Upper lobe of right lung (tissue), 1 donor: ENCODE data around the gene FAM83B. TPM values are rescaled to one million over a fixed set of nuclear protein-coding genes. Genes with fewer than 3 reads are reported as not detected.

Source experiments
- ATAC-seq: fragments of 200-7000 bp; cut with Tn5 transposase; one replicate; pipeline ENCODE4 v1.9.1; 2020; ENCODE audit warnings: mild to moderate bottlenecking, moderate library complexity
- DNase-seq: peaks from one replicate; pipeline ENCODE4 v3.0.0-alpha.2; 2020
- H3K27ac ChIP-seq: fragments of 200-600 bp; one replicate; pipeline ENCODE4 v1.8.0; 2022
- H3K27me3 ChIP-seq: fragments of 200-600 bp; one replicate; pipeline ENCODE4 v1.8.0; 2022; ENCODE audit warnings: mild to moderate bottlenecking
- H3K36me3 ChIP-seq: fragments of 200-600 bp; one replicate; pipeline ENCODE4 v1.8.0; 2022
- H3K4me1 ChIP-seq: fragments of 200-600 bp; one replicate; pipeline ENCODE4 v1.8.0; 2022
- H3K4me3 ChIP-seq: fragments of 200-600 bp; one replicate; pipeline ENCODE4 v1.8.0; 2022; ENCODE audit warnings: mild to moderate bottlenecking
- H3K9me3 ChIP-seq: fragments of 200-600 bp; one replicate; pipeline ENCODE4 v1.8.0; 2022
- CTCF ChIP-seq: fragments of 200-600 bp; IDR thresholded peaks from one replicate; pipeline ENCODE4 v1.8.0; 2022; ENCODE audit warnings: antibody characterized with exemption
- intact Hi-C: fragments of 100-400 bp; cut with DNase I; formaldehyde crosslinking; loops from one replicate; pipeline ENCODE4 v1.11.0; 2022
- total RNA-seq: library from RNA; stranded (reverse); fragmentation: NEBNext Ultra II Directional; extraction: Animal tissue kit (Norgen Biotek cat#: 25700); gene quantifications from one replicate; pipeline ENCODE4 v1.2.1, GENCODE V29; 2021
- donor health status: DM: no; HTN: yes; CAD: no; lungs with severe emphysema.

The FAM83B gene
- total RNA-seq, 1 donor from 2014 or later: 0.20 TPM

- no peak overlapping the region for H3K27ac ChIP-seq
- H3K36me3 ChIP-seq: no peaks in the 10 kb centered on the region
- no peak overlapping the region for H3K4me3 ChIP-seq
- DNase-seq (no peak), ATAC-seq (no peak)
- no peaks in the 10 kb centered on the region for H3K27me3 ChIP-seq
- TF ChIP-seq CTCF: no peak
- no peaks in the 10 kb centered on the region for H3K4me1 ChIP-seq
- intact Hi-C loops: no loop called here
- no peaks in the 10 kb centered on the region for H3K9me3 ChIP-seq
Observed at GRCh38 chr6:54980511-54981275, 134.1 kb downstream of the FAM83B start.

- no peak overlapping the region for H3K27ac ChIP-seq
- intact Hi-C loops: no loop called here
- ATAC-seq: no peak
- H3K4me1 ChIP-seq: no peaks in the 10 kb centered on the region
- DNase-seq: no peak
- TF ChIP-seq CTCF: no peak
- no peaks in the 10 kb centered on the region for H3K36me3 ChIP-seq
- H3K4me3 ChIP-seq: no peak overlapping the region
- H3K9me3 ChIP-seq: no peaks in the 10 kb centered on the region
- H3K27me3 ChIP-seq: no peaks in the 10 kb centered on the region
Observed at GRCh38 chr6:54981276-54981609, 134.7 kb downstream of the FAM83B start.

- intact Hi-C loops: no loop called here
- no peak overlapping the region for H3K4me3 ChIP-seq
- TF ChIP-seq CTCF: no peak
- H3K36me3 ChIP-seq: no peaks in the 10 kb centered on the region
- H3K27me3 ChIP-seq: no peaks in the 10 kb centered on the region
- no peak overlapping the region for H3K27ac ChIP-seq
- no peaks in the 10 kb centered on the region for H3K9me3 ChIP-seq
- DNase-seq (no peak), ATAC-seq (no peak)
- no peaks in the 10 kb centered on the region for H3K4me1 ChIP-seq
Observed at GRCh38 chr6:54981647-54982046, 135.1 kb downstream of the FAM83B start.

GRCh38 chr6:54987633-54988290 is 141.2 kb downstream of the FAM83B start:
- H3K27ac ChIP-seq: no peak overlapping the region
- no peak for TF ChIP-seq CTCF
- DNase-seq: no peak
- H3K9me3 ChIP-seq: no peaks in the 10 kb centered on the region
- H3K36me3 ChIP-seq: no peaks in the 10 kb centered on the region
- ATAC-seq: no peak
- no peaks in the 10 kb centered on the region for H3K27me3 ChIP-seq
- no peaks in the 10 kb centered on the region for H3K4me1 ChIP-seq
- intact Hi-C loops: no loop called here
- no peak overlapping the region for H3K4me3 ChIP-seq

GRCh38 chr6:54988576-54988975 is 142.0 kb downstream of the FAM83B start:
- Histone ChIP-seq H3K9me3 (no peaks in the 10 kb centered on the region), H3K4me1 (no peaks in the 10 kb centered on the region), H3K27ac (no peak overlapping the region), H3K4me3 (no peak overlapping the region), H3K27me3 (no peaks in the 10 kb centered on the region), H3K36me3 (no peaks in the 10 kb centered on the region)
- intact Hi-C loops: no loop called here
- no peak for TF ChIP-seq CTCF
- ATAC-seq: no peak
- DNase-seq: no peak
